ENCODE results near the gene SMG1.

SMG1 gene

GRCh38 chr16:18969050-18969854 is 43.0 kb upstream of the SMG1 start (continued):
- TF ChIP-seq ZNF292 (tag by site-specific recombination; IDR thresholded peaks at IDR 0.05; ENCODE audit: borderline replicate concordance, low read depth), result no peak
- no peak for TF ChIP-seq ZNF514 (tag by site-specific recombination; IDR thresholded peaks at IDR 0.05)
- TF ChIP-seq ZSCAN30 (tag by site-specific recombination; IDR thresholded peaks at IDR 0.05), result peak; percentile 79
- TF ChIP-seq ZNF670 (tag by site-specific recombination; IDR thresholded peaks at IDR 0.05; ENCODE audit: low read depth), result no peak
- TF ChIP-seq SALL2 (tag by site-specific recombination; IDR thresholded peaks at IDR 0.05; ENCODE audit: borderline replicate concordance), result no peak
- no peak for TF ChIP-seq ZNF174 (tag by site-specific recombination; IDR thresholded peaks at IDR 0.05)
- no peak for TF ChIP-seq PBX3 (CRISPR knock-in tag; IDR thresholded peaks at IDR 0.05)
- TF ChIP-seq PRDM10 (tag by site-specific recombination; IDR thresholded peaks at IDR 0.05), result peak; percentile 69
- peak; percentile 71 for TF ChIP-seq CTCF (tag by site-specific recombination; IDR thresholded peaks at IDR 0.05)
- no peak for TF ChIP-seq ZNF114 (tag by site-specific recombination; IDR thresholded peaks at IDR 0.05)
- no peak for TF ChIP-seq ZFP41 (tag by site-specific recombination; IDR thresholded peaks at IDR 0.05; ENCODE audit: borderline replicate concordance)
- no peak for TF ChIP-seq ZNF501 (tag by site-specific recombination; IDR thresholded peaks at IDR 0.05)
- TF ChIP-seq ZNF473 (tag by site-specific recombination; IDR thresholded peaks at IDR 0.05), result no peak
- peak; percentile 57; the same call in 1 of the 2 replicates for TF ChIP-seq OSR2 (tag by site-specific recombination; IDR thresholded peaks at IDR 0.05)
- no peak for TF ChIP-seq ZNF426 (tag by site-specific recombination; IDR thresholded peaks at IDR 0.05)
- TF ChIP-seq ZNF544 (tag by site-specific recombination; IDR thresholded peaks at IDR 0.05), result no peak
- no peak for TF ChIP-seq ZNF239 (tag by site-specific recombination; IDR thresholded peaks at IDR 0.05)
- no peak for TF ChIP-seq ZNF580 (tag by site-specific recombination; IDR thresholded peaks at IDR 0.05)
- no peak for TF ChIP-seq ZNF610 (tag by site-specific recombination; IDR thresholded peaks at IDR 0.05; ENCODE audit: borderline replicate concordance)
- TF ChIP-seq WT1 (tag by site-specific recombination; IDR thresholded peaks at IDR 0.05), result peak; percentile 52; the same call in 1 of the 2 replicates
- no peak for TF ChIP-seq BCL11A (tag by site-specific recombination; IDR thresholded peaks at IDR 0.05; ENCODE audit: low read depth)
- TF ChIP-seq AEBP2 (tag by site-specific recombination; IDR thresholded peaks at IDR 0.05; ENCODE audit: borderline replicate concordance), result no peak
- no peak for TF ChIP-seq ZSCAN5A (tag by site-specific recombination; IDR thresholded peaks at IDR 0.05)
- 0 out of 2 replicates have a peak, but pooled peaks have one; percentile 20 for TF ChIP-seq ZNF692 (tag by site-specific recombination; IDR thresholded peaks at IDR 0.05)
- TF ChIP-seq ZNF529 (tag by site-specific recombination; IDR thresholded peaks at IDR 0.05; ENCODE audit: insufficient replicate concordance), result no peak
- TF ChIP-seq ZSCAN23 (tag by site-specific recombination; IDR thresholded peaks at IDR 0.05), result no peak
- TF ChIP-seq ZNF132 (tag by site-specific recombination; IDR thresholded peaks at IDR 0.05; ENCODE audit: borderline replicate concordance), result no peak
- TF ChIP-seq ZNF707 (tag by site-specific recombination; IDR thresholded peaks at IDR 0.05), result no peak

Data from HEK293 (cell line).